Activated CD8-positive, alpha-beta memory T cell treated with anti-CD3 and anti-CD28 coated beads for 4 hours (primary cell): ENCODE results near the gene SRI.
"Not testable (repeated sequence)": the region's sequence is repeated elsewhere in the genome, so short reads cannot be mapped to it uniquely, and the experiment has no call there.

Source experiments
- DNase-seq, 2 donors: peaks; one replicate each; pipeline ENCODE4 v3.0.0-alpha.2; 2020; ENCODE audit warnings: low read depth in 2 of 2

Gene SRI

GRCh38 chr7:88176190-88176589, 43.6 kb downstream of the SRI start:
- DNase-seq = no peak

- no peak for DNase-seq
Observed at GRCh38 chr7:88172842-88173241, 47.0 kb downstream of the SRI start.

- no peak for DNase-seq
Observed at GRCh38 chr7:88169717-88170320, 50.0 kb downstream of the SRI start.

- DNase-seq = no peak
Observed at GRCh38 chr7:88167721-88168120, 52.1 kb downstream of the SRI start.

- DNase-seq = no peak
Observed at GRCh38 chr7:88167223-88167622, 52.6 kb downstream of the SRI start.

GRCh38 chr7:88165697-88166096, 54.1 kb downstream of the SRI start:
- DNase-seq = no peak

- DNase-seq = not testable (repeated sequence)
Observed at GRCh38 chr7:88159741-88160140, 60.1 kb downstream of the SRI start.

- no peak for DNase-seq
Observed at GRCh38 chr7:88156356-88156755, 63.5 kb downstream of the SRI start.

- no peak for DNase-seq
Observed at GRCh38 chr7:88155756-88156155, 64.1 kb downstream of the SRI start.
